Heart left ventricle (tissue), 16 donors: ENCODE measurements around the gene FYN. TPM values are rescaled to one million over a fixed set of nuclear protein-coding genes. Genes with fewer than 3 reads are reported as not detected.
A peak's percentile ranks its signal among the peaks of the same experiment; 100 is the strongest.

Experiments
- ATAC-seq, 4 donors: fragments of 200-7000 bp; cut with Tn5 transposase; one replicate each; pipeline ENCODE4 v1.9.1; 2020 to 2022; ENCODE audit warnings: moderate library complexity in 4 of 4, mild to moderate bottlenecking in 3 of 4, moderate number of reproducible peaks in 1 of 4
- DNase-seq, 5 donors: peaks; one replicate each; pipeline ENCODE4 v3.0.0-alpha.2; 2020
- H3K27ac ChIP-seq, 12 donors: fragments of 200-600 bp; sonication (generic) in 4 of 12; one replicate each; pipeline versions ENCODE4 v1.5.0 to v1.8.0; 2016 to 2022; ENCODE audit warnings: mild to moderate bottlenecking in 2 of 12
- H3K27me3 ChIP-seq, 9 donors: fragments of 200-600 bp; sonication (generic) in 2 of 9; one replicate each; pipeline versions ENCODE4 v1.5.1 to v1.8.0; 2016 to 2022; ENCODE audit warnings: mild to moderate bottlenecking in 3 of 9
- H3K36me3 ChIP-seq, 9 donors: fragments of 200-600 bp; sonication (generic) in 2 of 9; one replicate each; pipeline versions ENCODE4 v1.5.0 to v1.8.0; 2018 to 2022; ENCODE audit warnings: mild to moderate bottlenecking in 2 of 9
- H3K4me1 ChIP-seq, 12 donors: fragments of 200-600 bp; sonication (generic) in 4 of 12; one replicate each; pipeline versions ENCODE4 v1.5.0 to v1.8.0; 2016 to 2022; ENCODE audit warnings: mild to moderate bottlenecking in 3 of 12
- H3K4me3 ChIP-seq, 12 donors: fragments of 200-600 bp; sonication (generic) in 4 of 12; one replicate each; pipeline versions ENCODE4 v1.5.0 to v1.8.0; 2017 to 2022; ENCODE audit warnings: mild to moderate bottlenecking in 9 of 12, moderate library complexity in 4 of 12
- H3K9me3 ChIP-seq, 12 donors: fragments of 200-600 bp; sonication (generic) in 4 of 12; one replicate each; pipeline versions ENCODE4 v1.5.0 to v1.8.0; 2016 to 2022; ENCODE audit warnings: mild to moderate bottlenecking in 1 of 12
- CTCF ChIP-seq, 12 donors: fragments of 200-600 bp; sonication (generic) in 4 of 12; IDR thresholded peaks; one replicate each; pipeline versions ENCODE4 v1.5.0 to v1.8.0; 2018 to 2022; ENCODE audit warnings: antibody characterized with exemption in 12 of 12, mild to moderate bottlenecking in 5 of 12
- POLR2A ChIP-seq, 2 donors: fragments of 450-650 bp; IDR thresholded peaks; one replicate each; pipeline ENCODE4 v1.6.1; 2017; ENCODE audit warnings: antibody characterized with exemption in 2 of 2, mild to moderate bottlenecking in 2 of 2, moderate library complexity in 2 of 2
- WGBS, 4 donors: extraction: QIAGEN DNeasy Blood & Tissue Kit in 2 of 4; methylation state at CpG; one replicate each; pipeline versions ENCODE4 v1.1.5 to v1.1.7; 2013 to 2018; 5-methylcytosine and 5-hydroxymethylcytosine counted together
- intact Hi-C, 10 donors: fragments of 100-400 bp; cut with DNase I; formaldehyde crosslinking; loops; one replicate each; pipeline versions ENCODE4 v1.11.1 to v1.14.2; 2022
- polyA plus RNA-seq, 2 donors: library from polyadenylated mRNA; stranded (reverse); fragments of 200-250 nt; gene quantifications; one replicate each; pipeline ENCODE4 v1.2.3, GENCODE V29; 2013
- total RNA-seq, 9 donors: library from RNA; depleted of rRNA in 2 of 9; stranded (reverse); fragments of >200 nt in 2 of 9; fragmentation: NEBNext Ultra II Directional in 3 of 9; extraction: Animal tissue kit (Norgen Biotek cat#: 25700) in 3 of 9; gene quantifications; one replicate each; pipeline versions ENCODE4 v1.1.0 to v1.2.4, GENCODE V29; 2016 to 2023
- donor health status: ischemic (EF 13 %, LVEDD 7.1; RV severe dilation, severe dysfunction).
- donor health status: healthy with polysubstance abuse.
- donor health status: DM: no; HTN: yes; CAD: no.
- donor health status: DM: no; HTN: no; CAD: no.
- donor health status: ischemic (EF 25% LVEDD 6.9; RV normal size, moderate dysfunction).
- donor health status: ischemic (EF 25% LVEDD 5.7; RV mildly dilated, moderate dysfunction).
- donor health status: healthy.
- donor health status: DM: yes; HTN: yes; CAD: no.
- donor health status: ischemic (EF 35%, LVEDD 5.7; RV mildly dilated, moderate dysfunction).
- donor health status: nonischemic (EF 11% LVEDD 7.7; RV severe dilation, severe dysfunction).
- donor health status: DM: yes; HTN: yes; CAD: no.
- donor health status: PGD.
- donor health status: ischemic (EF 29% LVEDD 5.4; RV normal size, mild dysfunction).
- donor health status: nonischemic (EF 23%, LVEDD 6.1; RV moderate dilation, normal function).

Gene FYN
- total and polyA plus RNA-seq, 11 donors, result 14.7 to 72.4 (median 52.3) TPM

- WGBS, 4 donors, result 88 to 93% (median 92%) methylated on average over 8 of the region's 8 CpGs
- TF ChIP-seq POLR2A (IDR thresholded peaks at IDR 0.05) (no peak), CTCF (IDR thresholded peaks at IDR 0.05) (no peak)
- Histone ChIP-seq H3K36me3 (peaks cover 0 to 59% (median 30%) of the 10 kb centered on the region in 9 donors), H3K27me3 (no peaks in the 10 kb centered on the region), H3K9me3 (no peaks in the 10 kb centered on the region), H3K4me1 (peaks cover 0 to 59% (median 44%) of the 10 kb centered on the region in 12 donors), H3K27ac (peak overlapping the region in 1 of 12 donors; percentile 66), H3K4me3 (no peak overlapping the region)
- ATAC-seq (no peak), DNase-seq (no peak)
- intact Hi-C loops, result no loop called here
Measured at GRCh38 chr6:111667931-111668330, 205.3 kb downstream of the FYN start.

- no peak overlapping the region for H3K4me3 ChIP-seq
- H3K4me1 ChIP-seq, result peaks cover 0 to 69% (median 53%) of the 10 kb centered on the region in 12 donors
- peak in 3 of 4 donors; percentile 23 to 33 (median 25) for ATAC-seq
- H3K36me3 ChIP-seq, result peaks cover 0 to 51% (median 20%) of the 10 kb centered on the region in 9 donors
- intact Hi-C loops, result no loop called here
- H3K27me3 ChIP-seq, result no peaks in the 10 kb centered on the region
- peak overlapping the region in 8 of 12 donors; percentile 23 to 74 (median 58) for H3K27ac ChIP-seq
- no peak for TF ChIP-seq POLR2A (IDR thresholded peaks at IDR 0.05)
- TF ChIP-seq CTCF (IDR thresholded peaks at IDR 0.05), result no peak
- no peak for DNase-seq
- no peaks in the 10 kb centered on the region for H3K9me3 ChIP-seq
- WGBS, 4 donors, result 63 to 72% (median 67%) methylated on average over 2 of the region's 2 CpGs
Measured at GRCh38 chr6:111666847-111667246, 206.4 kb downstream of the FYN start.

GRCh38 chr6:111664565-111665030 lies 208.7 kb downstream of the FYN start:
- peak overlapping the region; percentile 33 to 82 (median 68) for H3K27ac ChIP-seq
- peaks cover 0 to 48% (median 17%) of the 10 kb centered on the region in 9 donors for H3K36me3 ChIP-seq
- H3K4me3 ChIP-seq, result no peak overlapping the region
- ATAC-seq, result peak; percentile 1 to 18 (median 11)
- intact Hi-C loops, result no loop called here
- no peak for DNase-seq
- H3K9me3 ChIP-seq, result no peaks in the 10 kb centered on the region
- WGBS, 4 donors, result 59 to 76% (median 71%) methylated on average over 7 of the region's 7 CpGs
- H3K4me1 ChIP-seq, result peaks cover 0 to 77% (median 55%) of the 10 kb centered on the region in 12 donors
- TF ChIP-seq POLR2A (IDR thresholded peaks at IDR 0.05), result no peak
- no peak for TF ChIP-seq CTCF (IDR thresholded peaks at IDR 0.05)
- H3K27me3 ChIP-seq, result no peaks in the 10 kb centered on the region

- ATAC-seq (peak; percentile 26 to 73 (median 47)), DNase-seq (peak; percentile 60 to 79 (median 65))
- intact Hi-C loops, result no loop called here
- Histone ChIP-seq H3K9me3 (no peaks in the 10 kb centered on the region), H3K4me1 (peaks cover 0 to 76% (median 55%) of the 10 kb centered on the region in 12 donors), H3K27me3 (no peaks in the 10 kb centered on the region), H3K36me3 (peaks cover 0 to 45% (median 14%) of the 10 kb centered on the region in 9 donors), H3K4me3 (peak overlapping the region in 3 of 12 donors; percentile 5 to 17 (median 17)), H3K27ac (peak overlapping the region; percentile 33 to 82 (median 68))
- TF ChIP-seq CTCF (IDR thresholded peaks at IDR 0.05), result no peak
- TF ChIP-seq POLR2A (IDR thresholded peaks at IDR 0.05), result no peak
- 45 to 57% (median 52%) methylated on average over 15 of the region's 15 CpGs for WGBS, 4 donors
Measured at GRCh38 chr6:111663692-111664564, 209.3 kb downstream of the FYN start.
